HCT116 (cell line): ENCODE measurements around the gene KCND3.

Experiments
- POLR2A ChIP-seq: IDR thresholded peaks from 2 replicates; pipeline ENCODE4 v1.7.0; 2011; ENCODE audit warnings: borderline replicate concordance; ENCODE audit not compliant: insufficient read depth, insufficient read length; ENCODE audit errors: extremely low read depth
- POLR2AphosphoS5 ChIP-seq: IDR thresholded peaks from 2 replicates; pipeline ENCODE4 v1.6.1; 2011; ENCODE audit warnings: mild to moderate bottlenecking, low read depth, low read length, moderate library complexity
- RAD21 ChIP-seq: IDR thresholded peaks from 2 replicates; pipeline ENCODE4 v1.6.1; 2012; ENCODE audit warnings: low read depth, mild to moderate bottlenecking
- TF ChIP-seq, protein P1 (sequence below), 3 experiments: fragments of 200-600 bp in 1 of 3; sonication (generic) in 1 of 3; IDR thresholded peaks in 2 of 3; conservative IDR thresholded peaks in 1 of 3; 2 replicates each; pipeline ENCODE4 v1.5.1; 2012 to 2017; ENCODE audit warnings: low read depth in 2 of 3, low read length in 2 of 3, antibody characterized with exemption in 1 of 3, borderline replicate concordance in 1 of 3, control low read depth in 1 of 3, mild to moderate bottlenecking in 1 of 3, mixed read lengths in 1 of 3, mixed run types in 1 of 3, moderate library complexity in 1 of 3; ENCODE audit not compliant: insufficient read depth in 1 of 3
- TF ChIP-seq, protein P2 (sequence below): IDR thresholded peaks from 2 replicates; pipeline ENCODE4 v1.6.1; 2011; ENCODE audit warnings: mild to moderate bottlenecking, low read length, moderate library complexity; ENCODE audit not compliant: insufficient replicate concordance; ENCODE audit errors: extremely low read depth

DNA sequence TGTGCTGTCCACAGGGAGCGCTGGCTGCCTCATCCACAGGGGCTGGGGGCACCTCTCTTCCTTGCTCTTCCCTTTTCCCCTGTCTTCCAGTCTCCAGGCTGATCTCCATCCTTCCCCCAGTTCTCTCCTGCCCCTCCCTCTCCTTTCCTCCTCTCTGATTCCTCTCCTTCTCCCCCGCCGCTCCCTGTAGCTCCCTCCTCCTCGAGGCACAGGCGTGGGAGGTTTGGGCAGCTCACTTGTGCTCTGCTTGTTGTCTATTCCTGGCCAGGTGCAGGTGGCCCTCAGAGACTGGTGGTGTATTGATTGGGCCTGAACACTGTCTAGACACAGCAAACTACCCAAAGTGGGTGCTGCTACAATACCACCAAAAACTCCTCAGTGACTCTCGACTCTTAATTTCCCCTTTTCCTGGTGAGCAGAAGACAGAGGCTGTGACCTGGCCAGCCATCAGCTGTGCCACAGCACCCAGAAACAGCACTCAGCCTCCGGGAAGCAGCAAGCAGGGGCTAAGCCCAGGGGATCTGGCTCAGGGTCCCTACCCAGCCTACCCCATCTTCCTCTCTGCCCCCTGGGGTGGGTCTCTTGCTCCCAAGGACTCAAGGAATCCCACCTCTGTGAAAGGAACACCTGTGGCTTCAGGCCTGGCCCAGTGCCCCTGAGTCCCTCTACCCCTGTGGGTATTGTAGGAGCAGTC, 140.5 kb downstream of the KCND3 start:
- TF ChIP-seq, protein P1, sequence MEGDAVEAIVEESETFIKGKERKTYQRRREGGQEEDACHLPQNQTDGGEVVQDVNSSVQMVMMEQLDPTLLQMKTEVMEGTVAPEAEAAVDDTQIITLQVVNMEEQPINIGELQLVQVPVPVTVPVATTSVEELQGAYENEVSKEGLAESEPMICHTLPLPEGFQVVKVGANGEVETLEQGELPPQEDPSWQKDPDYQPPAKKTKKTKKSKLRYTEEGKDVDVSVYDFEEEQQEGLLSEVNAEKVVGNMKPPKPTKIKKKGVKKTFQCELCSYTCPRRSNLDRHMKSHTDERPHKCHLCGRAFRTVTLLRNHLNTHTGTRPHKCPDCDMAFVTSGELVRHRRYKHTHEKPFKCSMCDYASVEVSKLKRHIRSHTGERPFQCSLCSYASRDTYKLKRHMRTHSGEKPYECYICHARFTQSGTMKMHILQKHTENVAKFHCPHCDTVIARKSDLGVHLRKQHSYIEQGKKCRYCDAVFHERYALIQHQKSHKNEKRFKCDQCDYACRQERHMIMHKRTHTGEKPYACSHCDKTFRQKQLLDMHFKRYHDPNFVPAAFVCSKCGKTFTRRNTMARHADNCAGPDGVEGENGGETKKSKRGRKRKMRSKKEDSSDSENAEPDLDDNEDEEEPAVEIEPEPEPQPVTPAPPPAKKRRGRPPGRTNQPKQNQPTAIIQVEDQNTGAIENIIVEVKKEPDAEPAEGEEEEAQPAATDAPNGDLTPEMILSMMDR (IDR thresholded peaks at IDR 0.05 in 2 of 3, conservative IDR thresholded peaks at IDR 0.05 in 1 of 3; ENCODE audit: borderline replicate concordance in 1 of 3, insufficient read depth in 1 of 3, low read depth in 2 of 3, low read length in 2 of 3) = no peak
- TF ChIP-seq RAD21 (no peak), POLR2A (no peak), POLR2AphosphoS5 (no peak)
- TF ChIP-seq, protein P2, sequence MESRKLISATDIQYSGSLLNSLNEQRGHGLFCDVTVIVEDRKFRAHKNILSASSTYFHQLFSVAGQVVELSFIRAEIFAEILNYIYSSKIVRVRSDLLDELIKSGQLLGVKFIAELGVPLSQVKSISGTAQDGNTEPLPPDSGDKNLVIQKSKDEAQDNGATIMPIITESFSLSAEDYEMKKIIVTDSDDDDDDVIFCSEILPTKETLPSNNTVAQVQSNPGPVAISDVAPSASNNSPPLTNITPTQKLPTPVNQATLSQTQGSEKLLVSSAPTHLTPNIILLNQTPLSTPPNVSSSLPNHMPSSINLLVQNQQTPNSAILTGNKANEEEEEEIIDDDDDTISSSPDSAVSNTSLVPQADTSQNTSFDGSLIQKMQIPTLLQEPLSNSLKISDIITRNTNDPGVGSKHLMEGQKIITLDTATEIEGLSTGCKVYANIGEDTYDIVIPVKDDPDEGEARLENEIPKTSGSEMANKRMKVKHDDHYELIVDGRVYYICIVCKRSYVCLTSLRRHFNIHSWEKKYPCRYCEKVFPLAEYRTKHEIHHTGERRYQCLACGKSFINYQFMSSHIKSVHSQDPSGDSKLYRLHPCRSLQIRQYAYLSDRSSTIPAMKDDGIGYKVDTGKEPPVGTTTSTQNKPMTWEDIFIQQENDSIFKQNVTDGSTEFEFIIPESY = no peak
